ENCODE data around the gene MAP2K3.

- TF ChIP-seq POLR2A (IDR thresholded peaks at IDR 0.05) (no peak), CTCF (IDR thresholded peaks at IDR 0.05) (peak in 3 of 7 experiments; percentile 6 to 12 (median 10))
These were observed 5.5 kb downstream of the MAP2K3 start for GRCh38 chr17:21289902-21290571.
